HG02623 (cell line): Measurements from ENCODE around the gene SKA1.
"Not testable (repeated sequence)": the region's sequence is repeated elsewhere in the genome, so short reads cannot be mapped to it uniquely, and the experiment has no call there.

Source experiments
- ATAC-seq: cut with Tn5 transposase; IDR thresholded peaks from one replicate; pipeline ENCODE4 v1.9.1; 2021; ENCODE audit warnings: moderate library complexity; ENCODE audit not compliant: unreplicated experiment

The SKA1 gene

DNA sequence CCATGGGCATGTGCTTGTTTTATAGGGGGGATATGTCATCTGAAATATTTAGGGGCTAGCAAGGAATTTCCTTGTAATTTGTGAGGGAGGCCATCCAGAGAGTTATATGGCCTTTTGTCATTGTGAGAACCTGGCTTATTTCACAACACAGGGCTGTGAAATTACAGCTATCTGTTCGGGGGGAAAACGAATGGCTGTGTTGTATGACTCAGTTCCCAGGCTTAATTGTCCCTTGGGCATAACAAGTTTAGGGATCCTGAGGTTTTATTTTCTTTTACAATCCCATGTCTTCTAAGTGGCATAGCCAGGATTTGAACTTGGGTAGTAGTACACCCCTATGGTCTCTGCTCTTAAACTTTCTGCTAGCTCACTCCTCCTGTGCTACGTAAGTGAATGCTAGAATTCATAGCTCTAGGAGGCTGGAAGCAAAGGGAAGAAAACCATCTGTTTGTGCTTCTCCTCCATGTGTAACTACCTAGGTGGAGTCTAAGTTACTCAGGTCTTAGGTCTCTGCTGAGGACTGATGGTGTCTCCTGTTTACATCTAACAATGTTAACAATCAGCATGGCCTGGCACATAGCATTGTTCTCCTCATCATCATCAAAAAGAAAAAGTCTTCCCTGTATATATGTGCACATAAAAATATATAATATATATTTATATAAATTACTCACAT, 53.8 kb downstream of the SKA1 start:
- no peak for ATAC-seq

DNA sequence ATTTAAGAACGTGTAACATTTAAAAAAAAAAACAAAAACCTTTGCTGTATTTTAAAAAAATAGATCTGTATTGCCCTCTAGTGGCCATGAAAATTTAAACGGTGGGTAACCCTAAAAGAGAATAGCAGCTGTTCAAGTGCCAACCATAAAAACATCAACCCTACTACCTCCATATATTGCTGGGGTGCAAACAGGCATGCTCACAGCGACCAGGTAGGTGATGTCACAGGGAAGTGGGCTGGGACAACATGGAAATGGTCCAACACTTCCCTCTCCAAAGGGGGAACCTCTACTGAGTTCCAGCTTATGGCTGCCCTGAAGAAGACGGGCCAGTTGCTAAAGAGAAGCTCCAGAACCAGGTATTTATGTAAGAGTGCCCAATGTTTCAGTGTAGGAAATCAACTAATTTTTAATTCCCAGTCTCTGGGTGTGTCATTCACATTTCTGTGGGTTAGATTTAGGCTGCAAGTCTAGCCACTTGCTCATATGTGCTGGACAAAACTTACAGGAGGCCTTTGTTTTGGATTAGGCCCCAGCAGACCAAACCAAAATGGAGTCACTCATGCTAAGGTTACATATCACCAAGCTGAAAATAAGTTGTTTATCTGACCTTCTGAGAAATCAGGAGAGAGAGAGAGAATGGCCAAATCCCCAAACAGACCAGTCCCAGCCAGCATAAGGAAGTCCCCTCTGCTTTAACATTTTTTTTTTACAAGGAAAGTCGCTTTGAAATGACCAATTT, 54.5 kb downstream of the SKA1 start:
- no peak for ATAC-seq

DNA sequence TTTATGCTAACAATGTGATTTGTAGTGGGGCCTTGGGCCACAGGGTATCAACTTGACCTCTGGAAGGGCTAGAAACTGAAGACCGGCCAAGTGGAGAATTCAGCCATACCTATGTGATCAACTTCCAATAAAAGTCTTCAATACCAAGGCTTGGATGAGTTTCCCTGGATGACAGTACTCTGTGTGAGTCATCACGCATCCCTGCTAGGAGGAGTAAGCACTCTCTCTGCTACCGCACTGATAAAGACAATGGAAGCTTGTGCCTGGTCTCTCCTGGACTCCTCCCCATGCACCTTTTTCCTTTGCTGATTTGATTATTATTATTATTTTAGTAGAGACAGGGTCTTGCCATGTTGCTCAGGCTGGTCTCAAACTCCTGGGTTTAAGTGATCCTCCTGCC, 58.1 kb downstream of the SKA1 start:
- no peak for ATAC-seq

DNA sequence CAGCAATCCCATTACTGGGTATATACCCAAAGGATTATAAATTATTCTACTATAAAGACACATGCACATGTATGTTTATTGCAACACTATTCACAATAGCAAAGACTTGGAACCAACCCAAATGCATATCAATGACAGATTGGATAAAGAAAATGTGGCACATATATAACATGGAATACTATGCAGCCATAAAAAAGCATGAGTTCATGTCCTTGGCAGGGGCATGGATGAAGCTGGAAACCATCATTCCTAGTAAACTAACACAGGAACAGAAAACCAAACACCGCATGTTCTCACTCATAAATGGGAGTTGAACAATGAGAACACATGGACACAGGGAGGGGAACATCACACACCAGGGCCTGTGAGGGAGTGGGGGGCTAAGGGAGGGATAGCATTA, 61.9 kb downstream of the SKA1 start:
- ATAC-seq, result not testable (repeated sequence)

DNA sequence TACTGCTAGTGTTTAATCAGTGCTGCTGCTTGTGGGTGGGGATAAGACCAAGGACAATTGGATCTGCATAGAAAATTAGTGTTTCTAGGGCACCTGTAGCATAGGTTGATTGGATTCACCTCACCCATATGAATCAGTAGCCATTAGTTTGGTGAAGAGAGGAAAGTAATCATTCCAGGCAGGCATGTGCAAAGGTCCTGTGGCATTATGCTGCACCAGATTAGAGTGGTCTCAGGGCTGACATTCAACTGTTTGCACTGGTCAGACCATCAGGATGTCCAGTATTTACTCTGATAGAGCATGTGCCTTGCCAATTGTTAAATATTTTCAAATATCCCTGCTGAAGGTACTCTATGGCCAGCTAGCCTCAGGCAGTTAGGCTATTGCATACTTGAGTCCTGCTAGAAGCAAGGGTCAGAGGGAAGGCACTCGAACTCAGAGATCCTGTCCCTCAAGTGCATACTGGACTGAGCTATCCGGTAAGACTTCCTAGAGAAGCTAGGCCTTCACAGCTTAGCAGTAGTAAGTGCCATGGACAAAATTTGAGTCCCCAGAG, 64.7 kb downstream of the SKA1 start:
- no peak for ATAC-seq

DNA sequence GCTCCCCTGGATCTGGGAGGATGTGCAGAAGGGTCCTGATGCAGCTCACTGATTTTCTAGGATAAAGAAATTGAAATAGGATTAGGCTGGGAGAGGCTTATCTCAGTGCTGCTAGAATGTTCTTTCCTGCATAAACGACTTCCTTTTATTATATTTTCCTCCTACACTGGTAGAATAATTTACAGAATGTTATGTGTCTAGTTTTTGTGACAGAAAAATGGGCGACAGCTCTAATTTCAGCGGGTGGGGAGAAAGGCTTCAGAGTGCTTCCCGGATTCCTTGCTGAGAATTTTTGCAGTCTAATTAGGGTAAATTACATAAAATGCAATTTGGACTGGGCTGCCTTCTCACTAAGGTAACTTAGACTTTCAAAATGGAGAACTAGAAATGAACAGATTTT, 66.2 kb downstream of the SKA1 start:
- no peak for ATAC-seq

DNA sequence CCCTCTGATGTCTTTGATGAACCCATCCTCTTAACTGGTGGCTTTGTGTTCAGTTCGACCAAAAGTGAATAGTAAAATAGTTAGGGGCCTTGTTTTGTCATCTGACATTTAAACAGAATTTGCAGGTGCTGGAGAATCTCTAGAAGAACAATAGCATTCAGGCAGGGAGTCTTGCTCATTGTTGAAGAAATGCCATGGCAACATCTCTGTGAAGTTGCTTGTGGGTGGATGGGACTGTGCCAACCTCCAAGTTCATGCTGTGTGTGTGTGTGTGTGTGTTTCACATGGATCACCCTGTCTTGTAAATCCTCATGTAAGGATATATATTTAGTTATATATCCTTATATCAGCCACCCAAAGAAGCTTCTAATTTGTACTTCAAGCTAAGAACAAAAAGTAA, 66.7 kb downstream of the SKA1 start:
- no peak for ATAC-seq
